Left kidney (tissue), 8 donors: ENCODE results near the gene KCNC2. TPM values are rescaled to one million over a fixed set of nuclear protein-coding genes. Genes with fewer than 3 reads are reported as not detected.
"Not testable (repeated sequence)": the region's sequence is repeated elsewhere in the genome, so short reads cannot be mapped to it uniquely, and the experiment has no call there.

Experiments used
- DNase-seq: peaks from one replicate; pipeline ENCODE4 v3.0.0-alpha.2; 2013
- long read RNA-seq, 8 donors: transcript quantifications; one replicate each; lab custom pipeline, GENCODE V29; 2026
- polyA plus RNA-seq: library from polyadenylated mRNA; unstranded; fragments of 120-200 nt; gene quantifications from one replicate; pipeline ENCODE4 v1.2.1, GENCODE V29; 2013; ENCODE audit not compliant: insufficient read length

The KCNC2 gene
- 0.55 TPM for polyA plus RNA-seq
- long read RNA-seq, donor 1 = 0 reads
- long read RNA-seq, donor 2 = 0 reads
- long read RNA-seq, donor 3 = 0 reads
- long read RNA-seq, donor 4 = 0 reads
- long read RNA-seq, donor 5 = 0 reads
- long read RNA-seq, donor 6 = 0 reads
- long read RNA-seq, donor 7, partial matches to known transcripts = 0 of 1 reads
- long read RNA-seq, donor 7, other reads (novel, unspliced or antisense) = 0 of 1 reads
- long read RNA-seq, donor 8 = 0 reads

GRCh38 chr12:75209812-75210138, at the start of gene KCNC2:
Gene KCNC2, minus strand, starts transcription at chr12:75209839.
- DNase-seq = no peak

GRCh38 chr12:75259143-75259542, 49.5 kb upstream of the KCNC2 start:
- DNase-seq = no peak

- DNase-seq = no peak
Measured at GRCh38 chr12:75257510-75257909, 47.9 kb upstream of the KCNC2 start.

GRCh38 chr12:75245108-75245507, 35.5 kb upstream of the KCNC2 start:
- DNase-seq = no peak

GRCh38 chr12:75239987-75240386, 30.3 kb upstream of the KCNC2 start:
- DNase-seq = no peak

- DNase-seq = no peak
Measured at GRCh38 chr12:75236206-75236605, 26.6 kb upstream of the KCNC2 start.

GRCh38 chr12:75227132-75227531, 17.5 kb upstream of the KCNC2 start:
- no peak for DNase-seq

- DNase-seq = no peak
Measured at GRCh38 chr12:75212072-75212471, 2.4 kb upstream of the KCNC2 start.

GRCh38 chr12:75208856-75209811, 505 bp downstream of the KCNC2 start:
- DNase-seq = peak; percentile 74

- no peak for DNase-seq
Measured at GRCh38 chr12:75207338-75208083, 2.1 kb downstream of the KCNC2 start.

GRCh38 chr12:75205558-75205957, 4.1 kb downstream of the KCNC2 start:
- DNase-seq = no peak

GRCh38 chr12:75196865-75197264, 12.8 kb downstream of the KCNC2 start:
- DNase-seq = no peak

GRCh38 chr12:75196408-75196807, 13.2 kb downstream of the KCNC2 start:
- no peak for DNase-seq

- no peak for DNase-seq
Measured at GRCh38 chr12:75194250-75194649, 15.4 kb downstream of the KCNC2 start.

GRCh38 chr12:75192196-75192595, 17.4 kb downstream of the KCNC2 start:
- no peak for DNase-seq

GRCh38 chr12:75190846-75191245, 18.8 kb downstream of the KCNC2 start:
- no peak for DNase-seq

GRCh38 chr12:75185881-75186280, 23.8 kb downstream of the KCNC2 start:
- DNase-seq = not testable (repeated sequence)

GRCh38 chr12:75184516-75184915, 25.1 kb downstream of the KCNC2 start:
- DNase-seq = peak; percentile 28

- no peak for DNase-seq
Measured at GRCh38 chr12:75183967-75184366, 25.7 kb downstream of the KCNC2 start.

- no peak for DNase-seq
Measured at GRCh38 chr12:75177997-75178396, 31.6 kb downstream of the KCNC2 start.

- no peak for DNase-seq
Measured at GRCh38 chr12:75172611-75173010, 37.0 kb downstream of the KCNC2 start.

GRCh38 chr12:75170640-75171185, 38.9 kb downstream of the KCNC2 start:
- DNase-seq = no peak

GRCh38 chr12:75162845-75163244, 46.8 kb downstream of the KCNC2 start:
- no peak for DNase-seq
